RWPE2 (cell line): ENCODE results near the gene GJB4.

Source experiments
- ATAC-seq: fragments of 200-7000 bp; cut with Tn5 transposase; 3 replicates; pipeline ENCODE4 v1.9.1; 2021; ENCODE audit warnings: low read depth
- DNase-seq: peaks from one replicate; pipeline ENCODE4 v3.0.0-alpha.2; 2020; ENCODE audit warnings: low spot score
- H3K27ac ChIP-seq: fragments of 450-650 bp; 2 replicates; pipeline ENCODE4 v1.5.1; 2017; ENCODE audit warnings: mild to moderate bottlenecking; ENCODE audit not compliant: poor library complexity, severe bottlenecking
- H3K27me3 ChIP-seq: fragments of 250-450 bp; sonication (Bioruptor Pico); 2 replicates; pipeline ENCODE4 v1.5.1; 2021; ENCODE audit warnings: mild to moderate bottlenecking, moderate library complexity; ENCODE audit not compliant: insufficient read depth, poor library complexity, severe bottlenecking
- H3K36me3 ChIP-seq: fragments of 250-450 bp; sonication (Bioruptor Pico); 2 replicates; pipeline ENCODE4 v1.5.1; 2020; ENCODE audit warnings: low read depth, mild to moderate bottlenecking, moderate library complexity
- H3K4me1 ChIP-seq: fragments of 250-450 bp; sonication (Bioruptor Pico); 2 replicates; pipeline ENCODE4 v1.5.1; 2021; ENCODE audit warnings: mild to moderate bottlenecking, moderate library complexity; ENCODE audit not compliant: insufficient read depth, poor library complexity, severe bottlenecking
- H3K4me3 ChIP-seq: fragments of 250-450 bp; sonication (Bioruptor Pico); 2 replicates; pipeline ENCODE4 v1.5.1; 2021; ENCODE audit warnings: mild to moderate bottlenecking, moderate library complexity; ENCODE audit not compliant: severe bottlenecking
- H3K9me3 ChIP-seq: fragments of 250-450 bp; sonication (Bioruptor Pico); 2 replicates; pipeline ENCODE4 v1.5.1; 2021; ENCODE audit warnings: mild to moderate bottlenecking, moderate library complexity; ENCODE audit not compliant: severe bottlenecking
- TF ChIP-seq, protein P1 (sequence below): fragments of 450-650 bp; IDR thresholded peaks from one replicate; pipeline ENCODE4 v1.5.1; 2017; ENCODE audit warnings: mild to moderate bottlenecking, moderate library complexity; ENCODE audit not compliant: poor library complexity, severe bottlenecking

The GJB4 gene

DNA sequence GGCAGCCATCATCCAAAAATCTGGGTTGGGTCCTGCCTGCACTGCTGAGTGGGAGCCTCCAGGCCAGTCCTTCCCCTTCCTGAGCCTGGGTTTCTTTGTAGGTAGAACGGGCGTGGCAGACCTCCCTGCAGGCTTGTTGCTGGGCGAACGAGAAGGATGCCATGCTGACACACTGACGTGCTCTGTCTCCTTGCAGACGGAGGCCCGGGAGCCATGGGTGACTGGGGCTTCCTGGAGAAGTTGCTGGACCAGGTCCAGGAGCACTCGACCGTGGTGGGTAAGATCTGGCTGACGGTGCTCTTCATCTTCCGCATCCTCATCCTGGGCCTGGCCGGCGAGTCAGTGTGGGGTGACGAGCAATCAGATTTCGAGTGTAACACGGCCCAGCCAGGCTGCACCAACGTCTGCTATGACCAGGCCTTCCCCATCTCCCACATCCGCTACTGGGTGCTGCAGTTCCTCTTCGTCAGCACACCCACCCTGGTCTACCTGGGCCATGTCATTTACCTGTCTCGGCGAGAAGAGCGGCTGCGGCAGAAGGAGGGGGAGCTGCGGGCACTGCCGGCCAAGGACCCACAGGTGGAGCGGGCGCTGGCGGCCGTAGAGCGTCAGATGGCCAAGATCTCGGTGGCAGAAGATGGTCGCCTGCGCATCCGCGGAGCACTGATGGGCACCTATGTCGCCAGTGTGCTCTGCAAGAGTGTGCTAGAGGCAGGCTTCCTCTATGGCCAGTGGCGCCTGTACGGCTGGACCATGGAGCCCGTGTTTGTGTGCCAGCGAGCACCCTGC lies 34.7 kb downstream of the GJB4 start:
- Histone ChIP-seq H3K9me3 (no peaks in the 10 kb centered on the region), H3K36me3 (no peaks in the 10 kb centered on the region), H3K27ac (no peak overlapping the region), H3K4me3 (no peak overlapping the region), H3K4me1 (no peaks in the 10 kb centered on the region), H3K27me3 (no peaks in the 10 kb centered on the region)
- ATAC-seq (no peak), DNase-seq (no peak)
- TF ChIP-seq, protein P1, sequence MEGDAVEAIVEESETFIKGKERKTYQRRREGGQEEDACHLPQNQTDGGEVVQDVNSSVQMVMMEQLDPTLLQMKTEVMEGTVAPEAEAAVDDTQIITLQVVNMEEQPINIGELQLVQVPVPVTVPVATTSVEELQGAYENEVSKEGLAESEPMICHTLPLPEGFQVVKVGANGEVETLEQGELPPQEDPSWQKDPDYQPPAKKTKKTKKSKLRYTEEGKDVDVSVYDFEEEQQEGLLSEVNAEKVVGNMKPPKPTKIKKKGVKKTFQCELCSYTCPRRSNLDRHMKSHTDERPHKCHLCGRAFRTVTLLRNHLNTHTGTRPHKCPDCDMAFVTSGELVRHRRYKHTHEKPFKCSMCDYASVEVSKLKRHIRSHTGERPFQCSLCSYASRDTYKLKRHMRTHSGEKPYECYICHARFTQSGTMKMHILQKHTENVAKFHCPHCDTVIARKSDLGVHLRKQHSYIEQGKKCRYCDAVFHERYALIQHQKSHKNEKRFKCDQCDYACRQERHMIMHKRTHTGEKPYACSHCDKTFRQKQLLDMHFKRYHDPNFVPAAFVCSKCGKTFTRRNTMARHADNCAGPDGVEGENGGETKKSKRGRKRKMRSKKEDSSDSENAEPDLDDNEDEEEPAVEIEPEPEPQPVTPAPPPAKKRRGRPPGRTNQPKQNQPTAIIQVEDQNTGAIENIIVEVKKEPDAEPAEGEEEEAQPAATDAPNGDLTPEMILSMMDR = no peak

DNA sequence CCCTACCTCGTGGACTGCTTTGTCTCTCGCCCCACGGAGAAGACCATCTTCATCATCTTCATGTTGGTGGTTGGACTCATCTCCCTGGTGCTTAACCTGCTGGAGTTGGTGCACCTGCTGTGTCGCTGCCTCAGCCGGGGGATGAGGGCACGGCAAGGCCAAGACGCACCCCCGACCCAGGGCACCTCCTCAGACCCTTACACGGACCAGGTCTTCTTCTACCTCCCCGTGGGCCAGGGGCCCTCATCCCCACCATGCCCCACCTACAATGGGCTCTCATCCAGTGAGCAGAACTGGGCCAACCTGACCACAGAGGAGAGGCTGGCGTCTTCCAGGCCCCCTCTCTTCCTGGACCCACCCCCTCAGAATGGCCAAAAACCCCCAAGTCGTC lies 35.2 kb downstream of the GJB4 start:
- H3K9me3 ChIP-seq = no peaks in the 10 kb centered on the region
- no peaks in the 10 kb centered on the region for H3K36me3 ChIP-seq
- DNase-seq (no peak), ATAC-seq (no peak)
- H3K27ac ChIP-seq = no peak overlapping the region
- TF ChIP-seq, protein P1 = no peak
- H3K4me1 ChIP-seq = no peaks in the 10 kb centered on the region
- H3K4me3 ChIP-seq = no peak overlapping the region
- H3K27me3 ChIP-seq = no peaks in the 10 kb centered on the region

DNA sequence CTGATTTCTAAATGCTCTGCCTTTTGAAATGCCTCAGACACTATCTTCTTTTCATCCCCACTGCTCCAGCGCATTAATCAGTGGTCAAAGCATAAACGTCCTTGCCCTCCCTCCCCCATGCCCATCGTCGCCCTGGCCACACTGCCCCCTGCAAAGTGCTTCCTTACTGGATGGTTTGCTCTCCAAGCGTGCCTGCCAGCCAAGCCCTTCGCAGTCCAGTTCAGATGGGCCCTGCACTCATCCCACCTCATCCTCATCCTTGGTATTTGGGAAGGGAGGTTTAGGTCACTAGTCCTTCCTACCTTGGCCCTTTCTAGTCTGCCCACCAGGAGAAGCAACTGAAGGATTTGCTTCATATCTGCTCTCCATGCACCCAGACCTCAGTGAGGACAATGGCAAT lies 36.4 kb downstream of the GJB4 start:
- Histone ChIP-seq H3K4me1 (no peaks in the 10 kb centered on the region), H3K9me3 (no peaks in the 10 kb centered on the region), H3K27ac (no peak overlapping the region), H3K27me3 (no peaks in the 10 kb centered on the region), H3K4me3 (no peak overlapping the region), H3K36me3 (no peaks in the 10 kb centered on the region)
- TF ChIP-seq, protein P1 = no peak
- ATAC-seq = no peak
- no peak for DNase-seq

DNA sequence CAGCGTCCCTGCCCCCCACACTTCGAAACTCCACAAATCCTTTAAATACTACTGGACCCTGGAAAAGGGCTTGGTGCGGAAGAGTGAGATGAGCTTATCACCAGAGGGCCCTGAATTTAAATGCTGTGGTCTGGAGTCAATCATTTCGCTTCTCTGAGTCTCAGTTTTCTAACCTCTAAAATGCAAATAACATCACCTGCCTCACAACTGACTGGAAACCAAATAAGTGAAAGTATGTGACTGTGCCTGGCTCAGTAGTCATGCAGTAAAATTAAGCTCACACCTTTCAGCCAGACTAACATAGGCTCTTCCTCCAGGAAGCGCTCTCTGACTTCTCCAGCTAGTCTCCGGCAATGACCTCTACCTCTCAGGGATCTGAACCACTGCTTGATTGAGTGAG lies 37.5 kb downstream of the GJB4 start:
- Histone ChIP-seq H3K4me3 (no peak overlapping the region), H3K27me3 (no peaks in the 10 kb centered on the region), H3K9me3 (no peaks in the 10 kb centered on the region), H3K36me3 (no peaks in the 10 kb centered on the region), H3K27ac (no peak overlapping the region), H3K4me1 (no peaks in the 10 kb centered on the region)
- TF ChIP-seq, protein P1 = no peak
- DNase-seq (no peak), ATAC-seq (no peak)

DNA sequence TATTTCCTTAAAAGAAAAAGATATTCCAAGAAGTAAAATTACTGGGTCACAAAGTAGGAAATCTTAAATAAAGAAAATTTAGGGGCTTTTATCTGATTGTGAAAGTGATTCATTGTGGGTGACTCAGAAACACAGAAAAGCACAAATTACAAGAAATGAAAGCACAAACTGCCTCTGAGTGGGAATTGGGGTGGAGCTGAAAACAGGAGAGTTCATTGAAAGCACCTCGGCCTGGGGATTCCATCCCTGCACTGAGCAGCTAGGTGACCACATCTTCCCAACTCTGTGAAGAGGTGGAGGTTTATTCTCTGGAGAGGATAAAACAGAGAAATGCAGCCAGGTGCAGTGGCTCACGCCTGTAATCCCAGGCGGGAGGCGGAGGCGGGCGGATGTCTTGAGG lies 40.7 kb downstream of the GJB4 start:
- Histone ChIP-seq H3K27me3 (no peaks in the 10 kb centered on the region), H3K9me3 (no peaks in the 10 kb centered on the region), H3K4me1 (no peaks in the 10 kb centered on the region), H3K4me3 (no peak overlapping the region), H3K36me3 (no peaks in the 10 kb centered on the region), H3K27ac (no peak overlapping the region)
- TF ChIP-seq, protein P1 = no peak
- ATAC-seq (no peak), DNase-seq (no peak)
